Limb (tissue), 2 donors: ENCODE measurements around the gene FKBP10.
"Not testable (repeated sequence)": the region's sequence is repeated elsewhere in the genome, so short reads cannot be mapped to it uniquely, and the experiment has no call there.

Source experiments
- DNase-seq, 2 donors: peaks; one replicate each; pipeline ENCODE4 v3.0.0-alpha.2; 2016; ENCODE audit errors: extremely low spot score in 2 of 2

Gene FKBP10

GRCh38 chr17:41812381-41813151 is at the start of gene FKBP10:
TSS of gene FKBP10 (plus strand) at chr17:41813004. CDS start at chr17:41813035, 31 bp downstream.
- DNase-seq: peak; percentile 89 to 94

GRCh38 chr17:41763327-41763726 is 49.5 kb upstream of the FKBP10 start:
- DNase-seq: no peak

- no peak for DNase-seq
Observed at GRCh38 chr17:41766135-41766534, 46.7 kb upstream of the FKBP10 start.

GRCh38 chr17:41767324-41768042 is 45.3 kb upstream of the FKBP10 start:
- DNase-seq: no peak

- DNase-seq: no peak
Observed at GRCh38 chr17:41768682-41769288, 44.0 kb upstream of the FKBP10 start.

- no peak for DNase-seq
Observed at GRCh38 chr17:41769346-41769862, 43.4 kb upstream of the FKBP10 start.

GRCh38 chr17:41769985-41770384 is 42.8 kb upstream of the FKBP10 start:
- DNase-seq: no peak

GRCh38 chr17:41771389-41772206 is 41.2 kb upstream of the FKBP10 start:
- DNase-seq: no peak

GRCh38 chr17:41772218-41772585 is 40.6 kb upstream of the FKBP10 start:
- no peak for DNase-seq

GRCh38 chr17:41772586-41773189 is 40.1 kb upstream of the FKBP10 start:
- no peak for DNase-seq

GRCh38 chr17:41773190-41773588 is 39.6 kb upstream of the FKBP10 start:
- DNase-seq: peak; percentile 33 to 66

- no peak for DNase-seq
Observed at GRCh38 chr17:41773731-41774193, 39.0 kb upstream of the FKBP10 start.

GRCh38 chr17:41775394-41776226 is 37.2 kb upstream of the FKBP10 start:
- DNase-seq: no peak

GRCh38 chr17:41776262-41776900 is 36.4 kb upstream of the FKBP10 start:
- not testable (repeated sequence) for DNase-seq

GRCh38 chr17:41777157-41777573 is 35.6 kb upstream of the FKBP10 start:
- DNase-seq: peak; percentile 41 to 48

GRCh38 chr17:41777574-41778188 is 35.1 kb upstream of the FKBP10 start:
- DNase-seq: peak; percentile 66 to 84

GRCh38 chr17:41779954-41780353 is 32.9 kb upstream of the FKBP10 start:
- DNase-seq: no peak

GRCh38 chr17:41781404-41782110 is 31.2 kb upstream of the FKBP10 start:
- no peak for DNase-seq
